ENCODE measurements around the gene CROT. TPM values are rescaled to one million over a fixed set of nuclear protein-coding genes. Genes with fewer than 3 reads are reported as not detected.
A peak's percentile ranks its signal among the peaks of the same experiment; 100 is the strongest.

CROT gene
- total RNA-seq, 3 donors from 2014 or later, result 4.9 to 6.8 (median 5.4) TPM

DNA sequence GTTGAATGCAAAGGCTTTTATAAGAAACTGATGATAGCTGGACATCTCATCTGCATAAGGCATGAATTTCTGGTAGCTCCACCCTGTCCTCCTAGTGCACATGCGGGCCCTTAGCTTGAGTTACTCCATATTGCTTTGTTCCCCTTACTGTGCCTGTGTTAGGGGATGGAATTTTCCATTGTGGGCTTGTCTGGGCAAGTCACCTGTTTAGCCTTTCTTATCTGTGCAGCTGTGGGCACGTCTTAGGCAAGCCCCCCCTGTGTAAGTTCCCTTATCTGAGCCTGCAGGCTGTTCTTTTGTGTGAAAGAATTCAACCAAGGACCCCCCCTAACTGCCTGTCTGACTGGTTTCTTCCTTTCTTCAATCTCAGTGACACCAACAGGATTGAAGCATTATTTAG lies 14.5 kb upstream of the CROT start:
- ATAC-seq, result no peak
- Mint-ChIP-seq H3K9me3 (peaks cover 38% of the 10 kb centered on the region), H3K4me1 (ENCODE audit: low read depth) (no peaks in the 10 kb centered on the region), H3K4me3 (no peak overlapping the region), H3K27me3 (ENCODE audit: low read depth) (no peaks in the 10 kb centered on the region), H3K36me3 (ENCODE audit: insufficient read depth) (peaks cover 49% of the 10 kb centered on the region)
- no peak for DNase-seq

DNA sequence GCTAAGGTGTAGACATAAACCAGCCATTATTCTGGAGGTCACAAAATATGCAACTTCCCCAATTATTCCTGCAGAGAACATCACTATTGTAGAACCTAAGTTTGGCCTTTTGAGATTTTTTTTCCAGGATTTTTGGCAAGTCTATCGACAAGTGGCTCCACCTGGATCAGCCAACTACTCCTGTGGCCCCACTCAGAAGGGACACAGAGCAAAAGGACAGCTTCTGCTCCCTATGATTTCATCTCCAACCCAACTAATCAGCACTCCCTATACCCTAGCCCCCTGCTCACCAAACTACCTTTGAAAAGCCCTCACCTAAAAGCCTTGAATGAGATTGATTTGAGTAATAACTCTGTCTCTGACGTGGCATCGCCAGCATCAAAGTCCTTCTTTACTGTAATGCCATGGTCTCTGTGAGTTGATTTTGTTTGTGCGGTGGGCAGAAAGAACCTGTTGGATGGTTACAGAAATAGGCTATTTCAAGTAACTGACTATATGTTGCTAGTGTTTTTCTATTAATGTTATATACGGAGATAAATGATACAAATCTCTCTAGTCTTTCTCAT lies 13.7 kb upstream of the CROT start:
- peaks cover 31% of the 10 kb centered on the region for H3K9me3 Mint-ChIP-seq
- H3K36me3 Mint-ChIP-seq (ENCODE audit: insufficient read depth), result peaks cover 46% of the 10 kb centered on the region
- H3K4me1 Mint-ChIP-seq (ENCODE audit: low read depth), result no peaks in the 10 kb centered on the region
- no peak overlapping the region for H3K4me3 Mint-ChIP-seq
- ATAC-seq (no peak), DNase-seq (no peak)
- no peaks in the 10 kb centered on the region for H3K27me3 Mint-ChIP-seq (ENCODE audit: low read depth)

DNA sequence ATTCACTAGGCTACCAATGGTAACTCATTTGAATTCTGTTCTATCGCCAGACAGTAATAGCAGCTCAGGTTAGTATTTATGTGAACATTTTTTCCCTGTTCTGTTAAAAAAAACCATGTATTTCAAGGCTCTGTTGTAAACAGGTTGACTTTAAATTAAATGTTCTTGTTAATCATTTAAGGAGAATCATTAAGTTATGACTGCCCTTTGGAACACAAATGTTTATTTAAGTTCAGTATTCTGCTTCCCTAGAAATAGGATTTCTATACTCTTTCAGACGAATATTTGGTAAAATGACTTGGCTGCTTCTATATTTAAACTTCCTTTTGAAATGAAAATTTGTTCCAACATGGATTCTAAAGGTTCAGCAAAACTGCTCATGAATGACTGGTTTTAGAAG lies 13.1 kb upstream of the CROT start:
- Mint-ChIP-seq H3K9me3 (peaks cover 25% of the 10 kb centered on the region), H3K4me3 (no peak overlapping the region), H3K27me3 (ENCODE audit: low read depth) (no peaks in the 10 kb centered on the region), H3K36me3 (ENCODE audit: insufficient read depth) (peaks cover 41% of the 10 kb centered on the region), H3K4me1 (ENCODE audit: low read depth) (no peaks in the 10 kb centered on the region)
- no peak for DNase-seq
- no peak for ATAC-seq

GRCh38 chr7:87336136-87336535 lies 9.3 kb upstream of the CROT start:
- Mint-ChIP-seq H3K9me3 (no peaks in the 10 kb centered on the region), H3K4me3 (no peak overlapping the region), H3K36me3 (ENCODE audit: insufficient read depth) (peaks cover 28% of the 10 kb centered on the region), H3K4me1 (ENCODE audit: low read depth) (no peaks in the 10 kb centered on the region), H3K27me3 (ENCODE audit: low read depth) (no peaks in the 10 kb centered on the region)
- DNase-seq, result no peak
- ATAC-seq, result no peak

GRCh38 chr7:87337331-87337730 lies 8.1 kb upstream of the CROT start:
- peaks cover 32% of the 10 kb centered on the region for H3K36me3 Mint-ChIP-seq (ENCODE audit: insufficient read depth)
- DNase-seq (no peak), ATAC-seq (no peak)
- H3K4me1 Mint-ChIP-seq (ENCODE audit: low read depth), result peaks cover 1% of the 10 kb centered on the region
- no peak overlapping the region for H3K4me3 Mint-ChIP-seq
- no peaks in the 10 kb centered on the region for H3K27me3 Mint-ChIP-seq (ENCODE audit: low read depth)
- no peaks in the 10 kb centered on the region for H3K9me3 Mint-ChIP-seq

DNA sequence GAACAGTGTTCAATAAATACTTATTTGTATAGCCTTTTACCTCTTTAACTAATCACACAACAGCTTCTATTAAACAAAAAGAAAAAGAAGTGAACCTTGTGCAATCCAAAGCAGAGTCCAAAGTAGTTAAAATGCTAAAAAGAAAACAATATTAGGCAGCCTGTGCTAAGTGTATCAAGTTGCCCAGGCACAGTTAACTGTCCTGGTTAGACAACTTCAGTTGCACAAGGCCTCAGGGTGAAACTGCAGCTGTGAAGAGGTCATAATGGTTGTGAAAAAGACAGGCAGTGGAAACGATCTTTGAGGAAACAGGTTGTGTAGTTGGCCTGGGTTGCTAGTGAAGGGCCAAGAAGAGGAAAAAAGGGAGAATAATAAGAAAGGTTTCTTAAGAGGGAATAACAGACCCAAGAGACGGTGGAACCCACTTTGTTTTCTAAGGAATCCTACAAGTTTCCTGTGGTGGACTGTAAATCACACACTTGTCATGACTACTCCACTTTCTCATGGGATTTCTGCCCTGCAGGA lies 6.0 kb upstream of the CROT start:
- Mint-ChIP-seq H3K36me3 (ENCODE audit: insufficient read depth) (peaks cover 28% of the 10 kb centered on the region), H3K4me3 (no peak overlapping the region), H3K4me1 (ENCODE audit: low read depth) (peaks cover 16% of the 10 kb centered on the region), H3K9me3 (no peaks in the 10 kb centered on the region), H3K27me3 (ENCODE audit: low read depth) (no peaks in the 10 kb centered on the region)
- ATAC-seq, result no peak
- no peak for DNase-seq

- Mint-ChIP-seq H3K36me3 (ENCODE audit: insufficient read depth) (peaks cover 21% of the 10 kb centered on the region), H3K4me3 (no peak overlapping the region), H3K4me1 (ENCODE audit: low read depth) (peaks cover 28% of the 10 kb centered on the region), H3K27me3 (ENCODE audit: low read depth) (no peaks in the 10 kb centered on the region), H3K9me3 (no peaks in the 10 kb centered on the region)
- DNase-seq (no peak), ATAC-seq (no peak)
Measured at GRCh38 chr7:87341441-87341840, 4.0 kb upstream of the CROT start.

DNA sequence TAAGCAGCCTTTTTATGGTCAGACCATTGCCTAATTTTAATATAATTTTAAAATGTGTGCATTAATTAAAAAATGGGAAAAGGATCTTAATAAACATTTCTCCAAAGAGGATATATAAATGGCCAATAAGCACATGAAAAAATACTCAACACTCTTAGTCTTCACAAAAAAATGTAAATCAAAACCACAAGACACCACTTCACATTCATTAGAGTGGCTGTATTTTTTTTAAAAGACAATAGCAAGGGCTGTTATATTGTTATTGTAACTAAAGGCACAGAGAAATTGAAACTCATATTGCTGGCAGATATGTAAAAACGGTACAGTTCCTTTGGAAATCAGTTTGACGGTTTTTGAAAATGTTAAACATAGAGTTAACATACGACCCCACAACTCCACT lies 3.2 kb upstream of the CROT start:
- Mint-ChIP-seq H3K4me3 (no peak overlapping the region), H3K9me3 (no peaks in the 10 kb centered on the region), H3K4me1 (ENCODE audit: low read depth) (peaks cover 36% of the 10 kb centered on the region), H3K36me3 (ENCODE audit: insufficient read depth) (peaks cover 19% of the 10 kb centered on the region), H3K27me3 (ENCODE audit: low read depth) (no peaks in the 10 kb centered on the region)
- DNase-seq (no peak), ATAC-seq (no peak)

GRCh38 chr7:87344446-87344845 lies 1.0 kb upstream of the CROT start:
- Mint-ChIP-seq H3K4me1 (ENCODE audit: low read depth) (peaks cover 38% of the 10 kb centered on the region), H3K4me3 (peak overlapping the region; percentile 97), H3K36me3 (ENCODE audit: insufficient read depth) (peaks cover 14% of the 10 kb centered on the region), H3K9me3 (no peaks in the 10 kb centered on the region), H3K27me3 (ENCODE audit: low read depth) (no peaks in the 10 kb centered on the region)
- no peak for DNase-seq
- ATAC-seq, result no peak

- Mint-ChIP-seq H3K9me3 (no peaks in the 10 kb centered on the region), H3K4me3 (peak overlapping the region; percentile 97), H3K36me3 (ENCODE audit: insufficient read depth) (peaks cover 16% of the 10 kb centered on the region), H3K27me3 (ENCODE audit: low read depth) (no peaks in the 10 kb centered on the region), H3K4me1 (ENCODE audit: low read depth) (peaks cover 38% of the 10 kb centered on the region)
- DNase-seq, result no peak
- peak in 1 of 2 donors; percentile 7 for ATAC-seq
Measured at GRCh38 chr7:87345962-87346371, 503 bp downstream of the CROT start.

GRCh38 chr7:87347207-87347606 lies 1.7 kb downstream of the CROT start:
- Mint-ChIP-seq H3K4me3 (peak overlapping the region; percentile 9), H3K4me1 (ENCODE audit: low read depth) (peaks cover 38% of the 10 kb centered on the region), H3K27me3 (ENCODE audit: low read depth) (no peaks in the 10 kb centered on the region), H3K9me3 (no peaks in the 10 kb centered on the region), H3K36me3 (ENCODE audit: insufficient read depth) (peaks cover 9% of the 10 kb centered on the region)
- ATAC-seq (no peak), DNase-seq (no peak)

GRCh38 chr7:87347664-87348063 lies 2.2 kb downstream of the CROT start:
- Mint-ChIP-seq H3K4me1 (ENCODE audit: low read depth) (peaks cover 35% of the 10 kb centered on the region), H3K9me3 (no peaks in the 10 kb centered on the region)
- no peak for DNase-seq

GRCh38 chr7:87354749-87355148 lies 9.3 kb downstream of the CROT start:
- Mint-ChIP-seq H3K27me3 (ENCODE audit: low read depth) (no peaks in the 10 kb centered on the region), H3K4me1 (ENCODE audit: low read depth) (no peaks in the 10 kb centered on the region), H3K4me3 (no peak overlapping the region), H3K9me3 (peaks cover 9% of the 10 kb centered on the region), H3K36me3 (ENCODE audit: insufficient read depth) (peaks cover 36% of the 10 kb centered on the region)
- DNase-seq (no peak), ATAC-seq (no peak)

More at GRCh38 chr7:87347664-87348063, 2.2 kb downstream of the CROT start:
- H3K27me3 Mint-ChIP-seq (ENCODE audit: low read depth), result no peaks in the 10 kb centered on the region
- H3K4me3 Mint-ChIP-seq, result no peak overlapping the region
- peaks cover 9% of the 10 kb centered on the region for H3K36me3 Mint-ChIP-seq (ENCODE audit: insufficient read depth)
- no peak for ATAC-seq

DNA sequence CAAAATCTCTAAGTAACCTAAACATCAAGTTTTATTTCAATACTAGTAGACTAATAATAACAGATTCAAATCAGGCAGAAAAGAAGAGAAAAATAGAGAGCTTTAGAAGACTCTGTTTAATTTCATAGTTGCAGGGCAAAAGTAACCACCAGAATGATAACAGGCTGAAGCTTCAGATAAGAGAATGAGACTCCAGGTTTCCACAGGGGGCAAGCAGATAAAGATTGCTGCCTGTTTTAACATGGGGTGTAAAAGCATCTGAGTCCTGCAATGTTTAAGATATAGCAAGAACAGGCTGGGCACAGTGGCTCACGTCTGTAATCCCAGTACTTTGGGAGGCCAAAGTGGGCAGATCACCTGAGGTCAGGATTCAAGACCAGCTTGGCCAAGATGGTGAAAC lies 11.0 kb downstream of the CROT start:
- no peak for DNase-seq
- peaks cover 9% of the 10 kb centered on the region for H3K9me3 Mint-ChIP-seq

GRCh38 chr7:87359366-87359765 lies 13.9 kb downstream of the CROT start:
- no peak for DNase-seq
- Mint-ChIP-seq H3K9me3 (peaks cover 1% of the 10 kb centered on the region), H3K4me3 (no peak overlapping the region), H3K27me3 (ENCODE audit: low read depth) (no peaks in the 10 kb centered on the region), H3K4me1 (ENCODE audit: low read depth) (no peaks in the 10 kb centered on the region), H3K36me3 (ENCODE audit: insufficient read depth) (peaks cover 19% of the 10 kb centered on the region)
- no peak for ATAC-seq

More for the DNA sequence above, 11.0 kb downstream of the CROT start:
- H3K27me3 Mint-ChIP-seq (ENCODE audit: low read depth), result no peaks in the 10 kb centered on the region
- no peak for ATAC-seq
- no peak overlapping the region for H3K4me3 Mint-ChIP-seq
- H3K4me1 Mint-ChIP-seq (ENCODE audit: low read depth), result no peaks in the 10 kb centered on the region
- peaks cover 29% of the 10 kb centered on the region for H3K36me3 Mint-ChIP-seq (ENCODE audit: insufficient read depth)
